CD4-positive, alpha-beta T cell treated with Interleukin-21 for 1 hour (primary cell): ENCODE data around the gene MAPK10.
"Not testable (repeated sequence)": the region's sequence is repeated elsewhere in the genome, so short reads cannot be mapped to it uniquely, and the experiment has no call there.

ENCODE experiments used
- DNase-seq: peaks from one replicate; pipeline ENCODE4 v3.0.0-alpha.2; 2020

The MAPK10 gene

DNA sequence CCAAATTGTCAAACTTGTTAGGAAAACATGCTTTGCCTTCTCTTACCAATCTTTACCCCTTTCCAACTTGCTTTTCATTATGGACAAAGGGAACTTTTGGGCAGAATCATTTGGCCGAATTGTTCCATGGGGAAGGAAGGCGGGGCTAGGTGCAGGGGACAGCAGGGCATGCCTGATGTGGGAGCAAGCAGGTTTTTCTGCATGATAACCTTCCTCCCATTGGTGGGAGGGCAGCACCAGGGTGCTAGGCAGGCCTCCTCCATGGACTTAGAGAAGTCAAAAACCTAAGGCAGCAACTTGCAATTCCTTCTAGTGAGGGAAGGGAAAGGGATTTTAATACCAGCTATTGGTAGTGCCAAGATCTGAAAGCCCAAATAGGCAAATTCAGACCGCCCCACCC, 260.5 kb downstream of the MAPK10 start:
- no peak for DNase-seq

DNA sequence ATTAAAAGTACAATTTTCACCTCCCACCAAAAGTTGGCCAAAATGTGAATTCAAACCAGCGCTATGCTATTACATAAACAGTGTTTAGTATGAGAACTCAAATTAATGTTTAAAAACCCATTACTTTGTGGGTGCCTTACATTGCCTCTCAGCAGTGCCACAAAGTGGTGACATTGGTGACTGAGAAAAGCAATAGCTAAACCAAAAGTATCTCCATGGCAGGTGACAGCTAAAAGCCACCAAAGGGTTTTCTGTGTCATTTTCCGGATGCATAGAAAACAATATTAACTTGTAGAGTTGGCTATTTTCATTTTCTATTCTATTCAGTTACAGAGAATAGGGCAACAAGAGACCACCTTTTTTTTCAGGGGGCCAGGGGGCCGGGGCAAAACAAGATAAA, 261.2 kb downstream of the MAPK10 start:
- DNase-seq = no peak

DNA sequence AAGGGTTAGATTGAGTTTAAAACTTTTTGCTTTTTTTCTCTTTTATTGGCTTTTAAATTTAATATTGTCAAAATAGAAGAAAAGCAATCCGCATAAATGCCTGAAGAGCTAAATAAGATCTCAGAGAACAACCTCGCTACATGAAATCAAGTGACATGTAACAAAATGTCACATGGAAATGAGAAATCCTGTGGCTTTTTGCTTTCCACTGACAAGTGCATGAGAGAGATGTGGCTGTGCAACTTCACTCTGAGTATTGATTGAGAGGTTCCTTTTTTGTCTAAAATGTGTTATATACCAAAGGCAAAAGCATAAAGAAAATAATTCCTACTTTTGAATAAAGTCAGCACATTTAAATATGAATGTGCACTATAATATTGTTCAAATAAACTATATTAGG, 263.5 kb downstream of the MAPK10 start:
- no peak for DNase-seq

DNA sequence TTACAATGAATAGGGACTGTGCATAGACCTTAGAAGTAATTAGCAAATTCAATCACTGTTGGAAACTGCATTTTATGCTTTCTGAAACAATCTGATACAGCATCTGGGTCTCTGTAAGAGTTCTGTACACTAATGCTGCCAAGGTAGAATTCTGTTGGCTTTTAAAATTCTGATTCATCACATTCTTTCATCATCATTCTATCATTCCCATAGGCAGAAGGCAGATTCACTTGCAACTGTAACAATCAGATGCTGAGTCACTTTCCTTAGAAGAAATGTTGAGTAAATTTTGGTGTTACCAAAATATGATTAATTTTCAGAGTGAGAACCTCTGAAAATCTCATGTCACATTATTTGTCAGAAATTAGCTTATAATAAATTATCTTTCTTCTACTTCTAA, 267.2 kb downstream of the MAPK10 start:
- DNase-seq = no peak

DNA sequence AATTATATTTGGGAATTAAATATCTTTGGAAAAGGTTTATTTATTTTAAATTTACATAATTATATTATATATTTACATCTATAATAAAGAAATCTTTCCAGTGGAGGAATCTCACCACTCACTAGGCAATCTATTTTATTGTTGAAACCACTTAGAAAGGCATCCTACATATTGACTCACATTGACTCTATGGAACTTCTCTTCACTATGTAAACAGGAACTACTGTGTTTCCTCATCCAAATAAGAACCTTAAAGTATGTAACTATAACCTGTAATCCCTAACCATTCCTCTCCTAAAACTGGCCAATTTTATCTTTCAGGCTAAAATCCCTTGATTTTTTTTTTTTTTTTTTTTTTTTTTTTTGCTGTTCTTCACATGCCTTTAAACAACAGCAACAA, 268.7 kb downstream of the MAPK10 start:
- DNase-seq = no peak

DNA sequence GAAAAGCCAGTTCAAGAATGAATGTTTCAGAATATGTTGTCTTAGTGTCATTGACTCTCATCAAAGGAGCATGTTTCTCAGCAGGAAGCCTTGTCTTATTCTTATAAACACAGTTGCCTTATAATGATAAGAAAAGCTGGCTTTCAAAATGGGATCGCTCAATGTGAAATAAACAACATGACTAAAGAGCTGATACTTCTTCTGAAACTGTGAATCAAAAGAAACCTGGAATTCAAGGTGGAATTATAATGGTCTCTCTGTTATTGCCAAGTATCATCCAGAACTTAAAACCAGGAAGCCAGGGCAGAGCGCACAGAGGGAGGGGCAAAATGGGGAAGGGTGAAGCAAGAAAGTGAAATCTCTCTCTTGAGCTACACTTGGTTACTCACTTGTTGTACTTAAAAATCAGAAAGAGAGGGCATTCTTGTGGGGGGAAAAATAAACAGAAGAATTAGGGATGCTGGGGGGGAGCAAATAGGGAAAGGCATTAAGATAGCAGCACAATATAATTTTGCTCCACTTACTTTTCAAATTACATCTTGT, 270.0 kb downstream of the MAPK10 start:
- no peak for DNase-seq

DNA sequence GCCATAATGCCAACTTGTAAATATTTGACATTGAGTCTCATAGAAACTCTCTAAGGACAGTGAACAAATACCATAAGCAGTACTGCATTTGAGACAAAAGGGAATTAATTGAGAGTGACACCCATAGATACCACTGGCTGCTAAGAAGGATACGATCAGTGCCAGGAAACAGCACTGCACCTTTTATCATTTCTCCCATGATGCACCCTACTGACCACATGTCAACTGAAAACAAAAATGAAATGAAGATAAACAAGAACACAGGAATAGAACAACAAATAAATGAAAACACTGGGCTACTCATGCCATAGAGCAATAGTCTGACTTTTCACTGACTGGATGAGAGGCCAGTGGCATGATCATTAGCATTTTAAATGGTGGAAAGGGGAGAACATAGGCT, 270.8 kb downstream of the MAPK10 start:
- no peak for DNase-seq

DNA sequence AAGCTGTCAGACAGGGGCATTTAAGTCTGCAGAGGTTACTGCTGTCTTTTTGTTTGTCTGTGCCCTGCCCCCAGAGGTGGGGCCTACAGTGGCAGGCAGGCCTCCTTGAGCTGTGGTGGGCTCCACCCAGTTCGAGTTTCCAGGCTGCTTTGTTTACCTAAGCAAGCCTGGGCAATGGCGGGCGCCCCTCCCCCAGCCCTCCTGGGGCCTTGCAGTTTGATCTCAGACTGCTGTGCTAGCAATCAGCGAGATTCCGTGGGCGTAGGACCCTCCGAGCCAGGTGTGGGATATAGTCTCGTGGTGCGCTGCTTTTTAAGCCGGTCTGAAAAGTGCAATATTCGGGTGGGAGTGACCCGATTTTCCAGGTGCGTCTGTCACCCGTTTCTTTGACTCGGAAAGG, 284.1 kb downstream of the MAPK10 start:
- DNase-seq = not testable (repeated sequence)

DNA sequence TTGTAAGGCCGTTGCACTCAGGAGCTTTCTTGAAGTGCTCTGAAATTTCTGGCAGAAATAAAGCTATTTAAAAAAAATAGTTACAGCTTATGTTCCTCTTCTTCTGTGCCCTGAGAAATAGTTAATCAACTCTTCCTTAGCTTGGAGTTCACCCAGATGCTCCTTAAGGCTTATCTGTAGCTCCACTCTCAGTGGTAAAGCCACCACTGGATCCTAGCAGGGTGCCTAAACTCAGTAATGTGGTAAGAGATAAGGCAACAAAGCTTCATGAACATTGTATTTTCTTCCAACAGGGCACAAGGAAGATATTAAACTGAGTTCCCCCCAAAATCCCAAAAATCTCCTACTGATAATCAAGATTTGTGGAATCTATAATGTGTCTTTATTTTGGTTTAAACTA, 299.5 kb downstream of the MAPK10 start:
- no peak for DNase-seq

DNA sequence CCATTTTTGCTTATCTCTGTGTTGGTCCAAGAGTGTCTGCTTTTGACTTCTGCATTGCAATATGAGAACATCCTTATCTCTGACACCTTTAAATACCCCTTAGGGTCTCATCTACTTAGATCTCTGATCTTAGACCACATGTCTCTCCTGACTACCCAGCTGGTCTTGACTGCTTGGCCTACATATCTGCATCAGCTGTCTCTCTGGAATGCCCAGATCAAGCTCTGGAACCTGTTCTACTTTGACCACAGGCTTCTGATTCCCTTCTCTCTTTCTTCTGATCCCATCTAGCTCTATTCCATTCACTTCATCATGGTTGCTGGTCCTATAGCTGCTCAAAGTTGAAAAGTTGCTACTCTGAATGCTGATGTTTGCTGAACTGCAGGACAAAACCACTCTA, 301.2 kb downstream of the MAPK10 start:
- no peak for DNase-seq

DNA sequence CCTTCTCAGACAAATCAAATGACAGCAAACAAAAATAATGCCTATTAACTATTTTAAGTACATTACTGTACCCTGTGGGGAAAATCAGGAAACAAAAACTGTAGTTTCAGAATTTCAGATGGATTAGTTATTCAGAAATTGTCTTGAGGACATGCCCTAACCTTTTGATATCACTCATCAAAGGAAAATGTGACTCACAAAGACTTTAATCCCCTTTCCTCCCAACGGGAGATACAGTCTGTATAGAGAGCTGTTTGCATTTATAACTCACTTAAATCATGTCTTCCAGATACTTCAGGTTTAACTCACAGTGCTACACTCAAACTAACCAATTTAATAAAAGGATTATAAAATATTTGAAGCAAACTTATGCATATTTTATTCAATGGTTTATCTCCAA, 304.0 kb downstream of the MAPK10 start:
- no peak for DNase-seq

DNA sequence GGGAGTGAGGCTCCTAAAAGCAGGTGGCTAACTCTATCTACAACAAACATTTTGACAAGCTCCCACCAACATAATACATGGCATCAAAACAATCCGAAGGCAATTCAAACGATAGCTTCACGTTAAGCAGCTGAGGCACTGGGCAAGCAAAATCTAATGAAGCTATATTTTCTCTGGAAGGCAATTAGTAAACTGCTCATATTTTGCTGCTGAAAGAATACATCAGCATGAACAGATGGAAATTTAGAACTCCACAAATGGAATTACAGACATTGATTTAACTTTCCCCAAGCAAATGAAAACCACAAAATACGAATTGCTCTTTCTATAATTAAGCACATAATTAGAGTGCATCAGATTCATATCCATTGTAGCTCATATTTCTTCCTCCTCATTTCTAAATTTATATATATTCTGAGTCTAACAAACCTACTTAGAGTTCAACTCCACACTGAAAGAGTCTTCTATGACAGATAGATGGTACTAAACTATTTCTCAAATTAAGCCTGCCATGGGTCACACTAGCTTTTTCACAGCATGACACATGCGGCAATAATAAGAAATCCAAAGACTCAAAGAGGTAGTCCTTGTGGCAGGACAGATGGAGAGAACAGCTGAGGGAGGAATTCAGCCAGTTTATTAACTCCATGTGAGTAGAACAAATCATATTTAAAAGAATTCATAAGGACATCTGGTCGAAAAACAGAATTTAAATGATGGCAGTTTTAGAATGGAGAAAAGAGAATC, 305.4 kb downstream of the MAPK10 start:
- no peak for DNase-seq

DNA sequence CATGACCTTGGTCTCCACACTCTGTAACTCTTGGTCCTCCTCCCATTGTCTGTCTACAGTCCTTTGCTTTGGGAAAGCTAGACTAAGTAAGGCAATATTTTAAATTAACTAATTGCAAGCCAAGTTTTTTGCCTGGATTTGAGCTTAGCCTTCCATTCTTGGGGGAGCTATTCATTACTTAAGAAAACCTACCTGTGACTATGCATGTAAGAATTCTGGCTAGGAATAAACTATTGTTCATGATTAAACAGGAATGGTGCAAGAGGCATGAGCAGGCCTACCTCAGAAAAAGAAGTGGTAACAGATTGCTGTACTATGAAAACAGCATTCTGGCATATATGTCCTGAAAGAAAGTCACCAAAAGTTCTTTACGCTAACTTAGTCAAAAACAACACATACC, 309.4 kb downstream of the MAPK10 start:
- no peak for DNase-seq

DNA sequence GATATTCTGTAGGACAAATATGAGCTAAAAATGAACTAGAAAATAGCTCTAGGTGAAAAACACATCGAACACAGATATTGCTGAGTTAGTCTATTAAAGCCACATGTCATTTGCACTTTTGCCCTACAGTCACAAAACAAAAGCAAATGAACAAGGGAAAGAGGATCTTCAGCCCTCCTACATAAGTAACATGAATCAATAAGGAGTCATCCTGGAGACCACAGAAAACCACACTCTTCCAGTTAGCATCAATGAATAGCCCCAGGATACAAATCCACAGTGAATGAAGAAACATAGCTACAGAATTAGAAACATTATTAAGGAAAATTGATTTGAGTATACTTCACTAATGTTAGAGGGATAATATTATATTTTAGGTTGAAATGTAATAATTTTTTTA, 311.4 kb downstream of the MAPK10 start:
- DNase-seq = no peak

DNA sequence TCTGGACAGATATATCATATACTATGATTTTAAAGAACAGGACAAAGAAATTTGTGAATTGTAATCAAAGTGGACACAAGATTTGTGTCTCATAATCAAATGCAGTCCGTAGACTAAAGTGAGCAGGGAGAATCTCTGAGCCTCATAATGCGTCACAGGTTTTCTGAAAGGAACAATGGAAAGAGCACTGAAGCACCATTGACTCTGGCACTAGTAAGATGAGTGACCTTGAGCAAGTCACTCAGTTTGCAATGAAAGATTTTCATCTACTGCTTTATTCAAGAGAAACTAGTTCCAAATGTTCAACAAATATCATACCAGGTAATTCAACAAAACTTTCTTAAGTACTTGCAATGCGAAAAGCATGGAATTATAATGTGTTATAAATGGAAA, 315.3 kb downstream of the MAPK10 start:
- no peak for DNase-seq

DNA sequence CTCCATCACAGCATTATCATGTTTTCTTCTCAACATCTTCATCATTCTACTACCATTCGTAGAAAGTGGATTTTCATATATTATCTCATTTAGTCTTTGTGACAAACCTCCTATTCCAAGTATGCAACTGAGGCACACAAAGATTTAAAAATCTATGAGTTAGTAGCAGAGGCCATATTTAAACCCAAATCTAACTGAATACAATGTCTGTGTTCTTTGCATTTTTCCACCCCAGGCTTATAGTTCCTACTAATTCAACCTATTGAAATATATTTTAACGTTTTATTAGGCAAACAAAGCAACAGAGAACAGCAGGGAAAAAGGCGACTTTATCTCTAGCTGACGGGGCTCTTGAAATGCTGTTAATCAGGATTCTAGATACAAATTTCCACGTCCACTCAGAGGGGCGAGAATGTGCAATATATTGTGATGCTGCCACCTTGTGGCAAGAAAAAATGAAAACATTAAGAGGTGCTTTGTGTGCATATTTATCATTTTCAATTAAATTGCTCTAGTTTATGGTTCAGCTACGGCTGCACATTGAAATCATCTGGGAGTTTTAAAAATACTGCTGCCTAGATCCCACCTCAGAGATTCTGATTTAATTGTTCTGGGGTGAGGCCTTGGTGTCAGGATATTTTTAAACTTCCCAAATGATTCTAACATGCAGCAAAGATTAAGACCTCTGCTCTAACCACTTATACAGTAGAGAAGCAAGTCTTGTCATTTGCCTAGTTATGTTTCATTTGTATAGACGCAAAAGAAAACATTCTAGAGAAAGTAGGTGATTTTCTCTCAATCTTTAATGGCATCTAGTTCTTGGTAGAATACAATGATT, 315.9 kb downstream of the MAPK10 start:
- DNase-seq = peak; percentile 20

DNA sequence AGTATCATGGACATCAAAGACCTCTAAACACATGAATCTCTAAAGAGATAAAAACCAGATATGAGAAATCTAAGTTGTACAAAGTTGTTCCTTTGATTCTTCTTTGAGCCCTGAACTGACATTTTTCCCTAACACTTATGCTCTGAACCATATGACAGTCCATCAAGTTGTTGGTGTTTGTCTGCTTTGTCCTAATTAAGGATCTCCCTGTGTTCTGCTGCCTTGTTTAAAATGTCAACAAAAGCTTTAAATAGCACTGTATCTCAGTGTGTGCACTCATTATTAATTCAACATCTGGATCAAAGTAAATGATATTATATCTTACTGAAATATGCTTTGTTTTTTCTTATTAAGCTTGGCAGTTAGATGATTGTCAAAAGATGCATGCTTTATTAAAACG, 321.8 kb downstream of the MAPK10 start:
- DNase-seq = no peak

DNA sequence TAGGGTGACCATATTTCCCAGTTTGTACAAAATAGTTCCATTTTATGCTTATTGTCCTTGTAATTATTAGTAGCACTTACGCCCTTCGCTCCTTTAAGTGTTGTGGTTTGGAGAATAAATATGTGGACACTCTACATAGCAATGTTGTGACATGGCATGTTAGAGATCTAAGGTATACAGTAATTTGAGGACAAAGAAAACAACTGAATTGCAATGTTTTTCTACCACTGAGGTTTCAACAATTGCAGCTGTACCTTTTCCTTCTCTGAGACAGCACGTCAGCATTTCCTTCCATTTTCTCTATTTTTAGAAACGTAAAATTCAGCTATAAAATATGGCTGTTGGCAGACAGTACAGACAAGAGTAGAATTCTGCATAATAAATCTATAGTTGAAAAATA, 323.1 kb downstream of the MAPK10 start:
- no peak for DNase-seq

DNA sequence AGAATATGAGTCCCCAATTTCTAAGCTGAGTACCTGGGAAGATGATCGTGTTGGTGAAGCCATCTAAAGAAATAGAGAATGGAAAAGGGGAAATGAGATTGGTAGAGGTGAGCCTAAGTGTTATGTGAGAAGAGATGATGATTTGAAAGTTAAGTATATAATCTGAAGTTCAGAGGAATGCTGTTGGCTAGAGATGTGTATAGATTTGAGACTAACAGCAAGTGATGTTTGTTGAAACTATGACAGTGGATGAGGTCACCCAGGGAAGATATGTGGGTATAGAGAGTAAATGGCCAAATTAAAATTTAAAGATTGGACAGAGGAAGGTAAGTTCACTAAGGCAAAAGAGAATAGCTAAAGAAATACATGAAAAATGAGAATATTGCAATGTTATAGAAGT, 324.2 kb downstream of the MAPK10 start:
- no peak for DNase-seq

DNA sequence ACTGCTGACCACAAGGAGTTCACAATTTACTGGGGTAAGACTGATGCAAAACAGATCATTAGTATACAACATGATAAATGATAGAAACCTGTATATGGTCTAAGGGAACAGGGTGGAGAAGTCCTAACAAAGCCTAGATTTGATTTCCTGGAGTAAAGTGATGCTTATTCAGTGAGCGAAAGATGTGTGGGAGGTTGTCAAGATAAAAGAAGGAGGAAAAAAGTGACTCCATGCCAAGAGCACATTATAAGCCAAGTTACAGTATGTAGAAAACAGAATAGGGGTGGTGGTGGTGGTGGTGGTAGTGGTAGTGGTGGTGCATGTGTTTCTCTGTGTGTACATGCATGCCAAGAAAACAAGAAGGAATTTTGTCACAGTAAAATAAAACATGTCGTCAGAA, 325.2 kb downstream of the MAPK10 start:
- no peak for DNase-seq

DNA sequence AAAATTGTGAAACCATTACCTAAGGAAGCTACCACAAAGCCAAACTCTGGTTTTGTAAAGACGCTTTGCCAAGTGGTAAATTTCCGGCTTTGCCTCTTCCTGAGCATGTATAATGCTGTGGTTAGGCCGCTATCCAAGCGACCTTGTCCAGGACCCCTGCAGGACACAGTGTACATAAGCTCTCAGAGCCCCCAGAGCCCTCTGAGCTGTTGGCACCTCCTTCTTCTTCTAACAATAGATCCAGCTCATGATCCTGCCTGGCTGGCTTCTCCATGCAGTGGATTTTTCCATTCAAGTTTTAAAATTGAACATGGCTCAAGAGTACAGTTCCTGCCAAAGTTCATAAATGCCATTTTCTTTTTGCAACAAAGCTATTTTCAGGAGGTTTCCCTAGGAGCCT, 326.7 kb downstream of the MAPK10 start:
- no peak for DNase-seq

DNA sequence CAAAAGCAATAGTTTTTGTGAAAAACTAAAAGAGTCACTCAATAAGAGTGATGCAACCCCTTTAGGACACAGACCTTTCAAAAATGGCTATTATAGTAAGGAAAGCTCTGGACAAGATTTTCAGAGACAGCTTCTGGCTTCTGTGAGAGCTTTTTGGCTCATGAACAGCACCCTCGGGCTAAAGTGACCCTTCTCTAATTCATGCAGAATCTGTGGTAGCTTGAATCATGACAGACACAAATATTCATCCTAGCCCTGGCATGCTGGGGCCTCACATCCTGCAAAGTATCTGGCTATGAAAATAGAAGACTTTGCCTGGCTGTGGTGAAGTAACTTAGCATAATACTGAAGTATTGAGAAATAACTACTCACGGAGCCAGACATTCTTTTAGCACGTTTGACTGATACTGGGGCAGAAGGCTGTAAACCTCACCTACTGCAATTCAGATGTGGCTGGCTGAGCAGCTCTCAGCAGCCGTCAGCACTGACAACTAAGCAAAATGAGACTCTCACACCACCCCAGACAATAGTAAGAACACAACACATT, 327.3 kb downstream of the MAPK10 start:
- DNase-seq = no peak

DNA sequence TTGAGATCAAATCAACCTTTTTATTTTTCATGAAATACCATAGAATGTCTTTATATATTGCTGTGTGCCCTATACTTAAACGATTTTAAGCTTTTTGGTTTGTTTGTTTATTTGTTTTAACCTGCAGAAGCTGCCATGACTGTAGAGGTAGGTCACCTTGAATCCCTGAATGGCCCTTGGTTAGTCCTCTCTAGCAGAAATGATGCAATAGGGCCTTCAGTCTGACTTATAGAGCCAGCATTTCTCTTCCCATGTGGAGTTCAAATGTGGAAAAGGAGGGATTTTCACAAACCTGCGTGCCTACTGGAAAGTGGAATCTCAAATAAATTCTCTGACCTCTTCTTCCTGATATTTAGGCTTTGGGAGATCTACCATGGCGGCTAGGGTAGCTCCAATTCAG, 327.9 kb downstream of the MAPK10 start:
- no peak for DNase-seq

DNA sequence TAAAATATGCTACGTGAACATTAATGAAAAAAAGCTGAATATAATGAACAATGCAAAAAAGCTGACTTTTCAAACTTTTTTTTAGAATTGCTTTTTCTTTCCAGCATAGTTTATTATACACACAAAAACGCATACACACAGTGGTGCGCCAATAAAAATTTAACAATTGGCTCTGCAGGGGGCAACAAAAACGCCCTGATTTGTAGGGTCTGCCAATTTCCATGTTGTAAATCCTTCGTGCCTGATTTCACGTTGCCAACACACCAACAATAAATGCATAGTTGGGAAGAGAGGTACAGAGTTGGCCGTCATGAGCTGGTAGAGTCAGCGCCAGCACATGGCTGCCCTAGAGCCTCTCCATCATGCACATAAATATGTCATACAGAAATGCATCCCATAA, 333.1 kb downstream of the MAPK10 start:
- DNase-seq = no peak
